DND-41 (cell line): ENCODE data around the gene RNF114.

Experiments
- CTCF ChIP-seq: IDR thresholded peaks from 2 replicates; pipeline ENCODE4 v1.5.1; 2012; ENCODE audit warnings: borderline replicate concordance, low read length, moderate library complexity, mild to moderate bottlenecking; ENCODE audit not compliant: poor library complexity, severe bottlenecking; ENCODE audit errors: extremely low read depth
- EZH2 ChIP-seq: IDR thresholded peaks from 3 replicates; pipeline ENCODE4 v1.6.1; 2012; ENCODE audit warnings: borderline replicate concordance, low read depth, mild to moderate bottlenecking, moderate library complexity, low read length, inconsistent platforms; ENCODE audit not compliant: severe bottlenecking

- TF ChIP-seq CTCF (no peak), EZH2 (no peak)
Observed at GRCh38 chr20:49951151-49951550, 15.0 kb downstream of the RNF114 start.
